ENCODE results near the gene PUS1. TPM values are rescaled to one million over a fixed set of nuclear protein-coding genes. Genes with fewer than 3 reads are reported as not detected.
A peak's percentile ranks its signal among the peaks of the same experiment; 100 is the strongest.
"Not testable (repeated sequence)": the region's sequence is repeated elsewhere in the genome, so short reads cannot be mapped to it uniquely, and the experiment has no call there.

The PUS1 gene
- total RNA-seq, 4 donors from 2014 or later = 10.9 to 23.6 (median 16.4) TPM

- TF ChIP-seq CTCF (IDR thresholded peaks at IDR 0.05) = no peak
- TF ChIP-seq POLR2A (IDR thresholded peaks at IDR 0.05) = no peak
- peaks cover 0 to 5% of the 10 kb centered on the region in 2 donors for H3K4me1 ChIP-seq
- H3K4me3 ChIP-seq (replicated peaks in 1 of 3) = no peak overlapping the region
- intact Hi-C loops (cut with DNase I) = no loop called here
- H3K27ac ChIP-seq = no peak overlapping the region
- H3K36me3 ChIP-seq = peaks cover 0 to 9% of the 10 kb centered on the region in 2 donors
- no peaks in the 10 kb centered on the region for H3K27me3 ChIP-seq
- 92 to 97% methylated on average over 32 to 35 of the region's 35 CpGs for WGBS, 2 donors
- DNase-seq = no peak
- no peaks in the 10 kb centered on the region for H3K9me3 ChIP-seq
These were observed 15.7 kb downstream of the PUS1 start for GRCh38 chr12:131944601-131945251.

DNA sequence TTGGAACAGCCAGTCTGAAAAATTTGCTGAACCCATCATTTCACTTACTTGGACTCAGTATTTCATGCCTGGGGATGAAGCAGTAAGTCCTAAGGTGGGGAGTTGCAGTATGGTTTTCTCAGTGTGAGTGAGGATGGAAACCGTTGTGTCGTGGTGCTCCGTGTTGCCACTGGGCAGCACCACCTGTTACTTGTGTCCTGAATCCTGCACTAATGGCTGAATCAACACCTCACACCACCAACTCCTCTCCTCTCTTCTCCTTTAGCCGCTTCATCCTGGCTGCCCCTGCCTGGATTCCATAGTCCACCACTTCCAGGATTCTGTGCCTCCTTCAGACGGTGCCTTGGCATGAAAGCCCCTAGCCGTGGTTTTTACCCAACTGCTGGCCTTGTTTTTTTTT, 17.7 kb downstream of the PUS1 start:
- TF ChIP-seq CTCF (IDR thresholded peaks at IDR 0.05) (no peak), POLR2A (IDR thresholded peaks at IDR 0.05) (no peak)
- H3K4me1 ChIP-seq = peaks cover 8 to 10% of the 10 kb centered on the region in 2 donors
- H3K4me3 ChIP-seq (replicated peaks in 1 of 3) = no peak overlapping the region
- DNase-seq = no peak
- H3K27ac ChIP-seq = no peak overlapping the region
- 61 to 72% methylated on average over 6 of the region's 6 CpGs for WGBS, 2 donors
- intact Hi-C loops (cut with DNase I) = no loop called here
- peaks cover 0 to 8% of the 10 kb centered on the region in 2 donors for H3K36me3 ChIP-seq
- no peaks in the 10 kb centered on the region for H3K27me3 ChIP-seq
- no peaks in the 10 kb centered on the region for H3K9me3 ChIP-seq

DNA sequence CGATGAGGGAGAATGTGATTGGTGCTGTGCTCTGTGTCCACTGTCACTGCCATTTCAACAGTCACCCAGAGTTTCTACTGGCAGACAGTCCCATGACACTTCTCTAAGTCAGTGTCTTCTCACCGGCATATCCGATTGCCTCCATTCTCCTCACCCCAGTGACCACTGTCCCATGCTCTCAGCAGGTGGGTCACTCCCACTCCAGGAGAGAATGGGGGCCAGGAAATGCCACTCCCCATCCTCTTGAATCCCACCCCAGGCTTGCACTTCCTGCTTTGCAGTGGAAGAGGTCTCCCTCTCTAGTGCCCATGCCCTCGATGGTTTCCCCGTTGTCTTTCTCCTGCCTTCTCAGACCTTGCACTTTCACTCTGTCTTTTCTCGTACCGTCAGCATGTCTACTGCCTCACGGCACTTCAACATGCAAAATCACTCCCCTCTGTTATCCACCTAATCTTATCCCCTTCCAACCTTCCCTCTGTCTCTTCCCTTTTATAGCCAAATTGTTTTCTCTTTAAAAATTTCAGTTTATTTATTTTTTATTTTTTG, 18.5 kb downstream of the PUS1 start:
- peaks cover 0 to 4% of the 10 kb centered on the region in 2 donors for H3K36me3 ChIP-seq
- 44% methylated on average over 8 of the region's 8 CpGs for WGBS, 2 donors
- peaks cover 10 to 11% of the 10 kb centered on the region in 2 donors for H3K4me1 ChIP-seq
- H3K27ac ChIP-seq = no peak overlapping the region
- no peak for DNase-seq
- no peaks in the 10 kb centered on the region for H3K27me3 ChIP-seq
- no peaks in the 10 kb centered on the region for H3K9me3 ChIP-seq
- intact Hi-C loops (cut with DNase I) = no loop called here
- H3K4me3 ChIP-seq (replicated peaks in 1 of 3) = no peak overlapping the region
- TF ChIP-seq CTCF (IDR thresholded peaks at IDR 0.05) = no peak
- no peak for TF ChIP-seq POLR2A (IDR thresholded peaks at IDR 0.05)

- intact Hi-C loops (cut with DNase I) = no loop called here
- Histone ChIP-seq H3K27me3 (no peaks in the 10 kb centered on the region), H3K36me3 (peaks cover 0 to 4% of the 10 kb centered on the region in 2 donors), H3K4me1 (peaks cover 10 to 16% of the 10 kb centered on the region in 2 donors), H3K27ac (peak overlapping the region in 1 of 3 donors; percentile 35), H3K9me3 (no peaks in the 10 kb centered on the region), H3K4me3 (replicated peaks in 1 of 3) (no peak overlapping the region)
- DNase-seq = no peak
- 55 to 60% methylated on average over 1 of the region's 1 CpG for WGBS, 2 donors
- no peak for TF ChIP-seq CTCF (IDR thresholded peaks at IDR 0.05)
- no peak for TF ChIP-seq POLR2A (IDR thresholded peaks at IDR 0.05)
These were observed 19.2 kb downstream of the PUS1 start for GRCh38 chr12:131948166-131948712.

- H3K27me3 ChIP-seq; H3K9me3 ChIP-seq; H3K36me3 ChIP-seq; intact Hi-C loops (cut with DNase I); DNase-seq: not testable (repeated sequence)
- 63 to 67% methylated on average over 19 to 23 of the region's 23 CpGs for WGBS, 2 donors
- Histone ChIP-seq H3K4me3 (replicated peaks in 1 of 3) (peak overlapping the region in 1 of 3 donors; percentile 100), H3K27ac (peak overlapping the region; percentile 30 to 73 (median 35)), H3K4me1 (peaks cover 10 to 16% of the 10 kb centered on the region in 2 donors)
These were observed 19.8 kb downstream of the PUS1 start for GRCh38 chr12:131948713-131949430.
